GM21360 (cell line): ENCODE data around the gene GALNT17.

Source experiments
- ATAC-seq: cut with Tn5 transposase; IDR thresholded peaks from one replicate; pipeline ENCODE4 v1.9.1; 2021; ENCODE audit warnings: mild to moderate bottlenecking, moderate library complexity; ENCODE audit not compliant: unreplicated experiment

The GALNT17 gene

DNA sequence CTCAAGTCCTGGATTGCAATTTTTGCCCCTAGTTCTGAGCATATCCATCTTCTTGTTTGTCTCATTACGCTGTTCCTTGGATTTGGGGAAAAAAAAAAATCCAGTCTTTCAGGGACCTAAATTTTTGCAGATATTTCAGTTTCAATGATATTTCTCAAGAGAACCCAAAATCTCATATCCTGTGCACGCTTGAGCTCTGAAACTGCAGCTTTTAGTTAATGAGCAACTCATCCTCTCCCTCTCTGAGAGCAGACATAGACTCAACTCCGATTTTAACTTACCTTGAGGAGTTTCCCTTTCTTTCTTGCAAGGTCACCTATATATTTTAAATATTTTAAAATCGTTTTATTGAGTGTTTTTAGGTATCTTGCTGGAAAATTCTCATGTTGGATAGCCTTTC, 200.3 kb downstream of the GALNT17 start:
- ATAC-seq, result no peak

DNA sequence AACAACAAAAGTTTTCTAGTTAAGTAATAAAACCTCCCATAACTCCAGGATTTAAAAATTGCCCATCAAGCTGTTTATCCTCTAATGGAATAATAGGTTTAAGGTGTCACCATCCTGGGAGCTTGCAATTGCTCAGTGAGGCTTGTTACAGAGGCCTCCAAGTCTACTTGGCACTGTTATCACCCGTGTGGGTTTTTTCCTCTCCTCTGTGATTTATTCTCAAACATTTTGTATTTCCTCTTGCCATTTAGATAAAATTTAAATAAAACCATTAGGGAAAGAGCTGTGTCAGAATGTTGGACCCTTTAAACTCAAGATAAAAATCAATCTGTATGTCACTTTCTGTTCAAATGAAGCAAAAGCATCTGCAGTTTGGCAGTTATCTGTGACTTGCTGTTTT, 202.6 kb downstream of the GALNT17 start:
- ATAC-seq, result no peak

DNA sequence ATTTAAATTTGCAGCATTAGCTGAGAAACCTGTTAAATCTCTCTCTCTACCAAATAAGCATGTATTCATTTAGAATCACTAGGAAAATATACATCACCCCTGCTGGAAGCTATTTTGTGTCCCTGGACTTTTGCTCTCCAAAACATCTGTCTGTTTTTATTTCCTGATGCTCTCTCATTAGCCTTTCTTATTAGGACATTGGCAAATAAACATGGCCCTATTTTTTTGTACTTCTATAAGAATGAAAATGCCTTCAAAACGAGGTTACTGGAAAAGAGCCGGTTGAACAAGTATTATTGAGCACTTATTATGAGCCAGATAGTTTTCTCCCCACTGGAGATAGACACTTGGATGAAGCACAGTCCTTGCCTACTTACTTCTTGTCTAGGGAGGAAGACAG, 206.9 kb downstream of the GALNT17 start:
- ATAC-seq, result no peak

DNA sequence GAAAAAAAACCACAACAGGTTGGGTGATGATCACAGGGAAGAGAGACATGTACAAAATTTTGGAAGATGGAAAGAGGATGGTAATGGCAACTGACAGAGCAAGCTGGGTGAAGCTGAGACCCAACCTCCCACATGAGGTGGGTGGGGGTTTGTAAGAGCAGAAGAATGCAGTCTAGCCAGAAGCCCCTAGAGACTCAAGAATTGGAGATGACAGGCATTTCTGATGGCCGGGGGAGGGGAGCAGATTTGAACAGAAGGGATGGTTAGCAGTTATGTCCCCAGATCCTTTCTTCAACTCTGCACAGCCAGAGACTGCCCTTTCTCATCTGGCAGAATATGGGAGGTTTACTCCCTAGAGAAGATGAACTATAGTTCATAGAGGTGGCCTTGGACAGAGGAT, 208.0 kb downstream of the GALNT17 start:
- ATAC-seq, result no peak

DNA sequence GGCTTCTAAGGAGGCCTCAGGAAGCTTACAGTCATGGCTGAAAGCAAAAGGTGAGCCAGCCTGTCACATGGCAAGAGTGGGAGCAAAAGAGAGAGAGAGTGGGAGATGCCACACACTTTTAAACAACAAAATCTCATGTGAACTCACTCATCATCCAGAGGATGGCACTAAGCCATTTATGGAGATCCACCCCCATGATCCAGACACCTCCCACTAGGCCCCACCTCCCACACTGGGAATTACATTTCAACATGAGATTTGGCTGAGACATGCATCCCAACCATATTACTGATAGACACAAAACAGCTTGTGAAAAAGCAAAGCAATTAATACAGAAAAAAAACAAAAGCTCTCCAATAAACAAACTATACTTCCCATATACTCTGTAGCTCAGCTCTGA, 210.3 kb downstream of the GALNT17 start:
- no peak for ATAC-seq

DNA sequence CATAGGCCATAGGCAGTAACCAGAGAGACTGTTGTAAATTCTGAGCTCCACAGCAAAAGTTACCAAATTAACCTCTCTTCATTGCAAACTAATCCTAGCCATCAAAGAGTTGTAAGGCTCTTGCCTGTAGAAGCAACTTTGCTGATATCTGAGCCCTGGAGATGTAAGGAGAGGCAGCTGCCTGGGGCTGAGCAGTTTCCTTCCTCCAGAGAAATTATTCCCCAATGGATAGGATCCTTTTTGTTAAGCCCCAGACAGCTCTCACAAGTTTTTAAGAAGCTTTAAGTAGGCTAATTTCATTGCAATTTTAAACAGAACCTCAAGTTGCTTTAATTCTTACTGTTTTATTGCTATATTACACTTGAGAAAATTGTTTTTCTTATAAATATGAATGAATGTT, 211.1 kb downstream of the GALNT17 start:
- ATAC-seq, result no peak

DNA sequence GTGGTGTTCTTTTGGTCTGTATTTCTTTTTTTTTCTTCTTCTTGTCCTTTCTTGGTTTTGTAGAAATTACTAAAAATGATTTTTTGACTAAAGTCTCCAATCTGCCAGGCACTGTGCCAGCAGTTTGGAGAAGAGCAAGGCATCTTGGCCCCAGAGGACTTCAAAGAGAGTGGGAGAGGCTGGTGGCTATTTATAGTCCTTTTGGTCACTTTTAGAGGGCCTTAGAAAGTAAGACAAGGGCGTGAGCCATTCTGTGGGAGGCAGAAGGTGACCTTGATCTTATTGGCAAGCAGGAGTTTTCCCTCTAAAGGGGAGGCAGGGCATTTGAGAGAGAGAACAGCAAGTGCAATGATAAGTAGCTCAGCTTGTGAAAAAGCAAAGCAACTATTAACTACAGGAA, 211.9 kb downstream of the GALNT17 start:
- ATAC-seq, result no peak

DNA sequence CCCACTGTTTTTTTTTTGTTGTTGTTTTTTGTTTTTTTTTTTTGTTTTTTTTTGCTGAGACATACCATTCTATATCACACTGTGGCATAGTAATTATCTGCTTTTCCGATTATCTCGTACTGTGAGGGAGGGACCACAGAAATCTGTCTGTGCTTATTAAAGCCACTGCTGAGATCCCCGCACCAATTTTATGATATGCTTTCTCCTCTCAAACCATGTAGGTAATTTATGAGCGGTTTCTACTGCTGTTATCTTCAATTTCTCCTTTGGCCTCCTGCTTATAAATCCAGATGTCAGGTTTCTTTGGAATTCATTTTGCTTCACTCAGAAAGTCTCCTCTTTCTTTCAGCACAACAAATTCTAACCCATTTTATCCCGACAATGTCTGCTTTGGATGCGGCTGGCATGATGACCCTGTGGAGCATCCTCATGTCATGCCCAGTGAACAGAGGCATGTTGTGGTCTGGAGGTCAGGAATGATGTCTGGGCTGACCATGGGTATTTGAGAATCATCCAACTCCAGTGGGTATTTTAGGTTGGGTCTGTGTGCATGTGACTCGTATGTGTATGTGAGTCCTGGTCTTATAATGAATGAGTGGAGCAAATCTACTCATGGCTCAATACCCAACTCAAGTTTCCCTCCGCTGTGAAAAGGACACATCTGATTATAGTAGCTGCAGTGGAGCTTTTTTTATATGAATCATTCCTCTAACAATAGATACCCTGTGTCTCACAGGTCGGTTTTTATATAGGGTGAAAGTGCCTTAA, 213.4 kb downstream of the GALNT17 start:
- no peak for ATAC-seq

DNA sequence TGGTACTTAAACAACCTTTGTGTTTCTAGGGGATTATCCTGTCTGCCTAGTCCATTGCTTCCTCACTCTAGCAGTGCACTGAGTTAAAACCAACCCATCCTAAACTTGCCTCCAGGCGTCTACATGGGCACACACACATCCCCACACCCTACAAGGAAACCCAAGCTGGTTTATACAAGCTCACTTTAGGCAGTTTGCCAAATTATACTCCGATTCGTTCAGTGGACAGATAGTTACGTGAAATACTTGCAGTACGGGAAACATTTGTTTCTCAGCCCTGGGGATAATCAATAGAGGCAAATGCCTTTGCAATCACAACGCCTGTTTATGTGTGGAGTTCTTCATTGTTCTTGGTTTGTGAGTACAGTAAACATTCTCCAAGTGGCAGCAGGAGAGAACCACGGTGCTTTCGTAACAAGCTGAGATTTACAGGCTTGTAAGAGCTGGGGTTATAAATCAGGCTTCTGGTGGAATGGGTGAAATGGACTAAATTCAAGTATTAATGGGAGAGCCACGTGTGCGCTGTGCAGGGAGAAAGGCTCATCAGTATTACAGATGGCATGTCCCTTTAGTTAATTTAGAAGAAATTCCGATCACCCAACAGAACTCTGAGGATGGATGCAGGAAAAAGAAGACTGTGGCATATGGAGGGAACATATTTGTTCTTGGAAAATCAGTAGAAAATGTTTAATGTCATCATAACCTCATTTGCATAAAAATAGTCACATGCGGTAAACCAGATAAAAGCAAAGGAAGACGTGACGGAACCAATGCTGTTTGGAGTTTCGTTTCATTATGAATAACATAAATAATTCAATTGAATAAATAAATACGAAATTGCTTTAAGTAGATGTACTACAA, 217.1 kb downstream of the GALNT17 start:
- ATAC-seq, result no peak

DNA sequence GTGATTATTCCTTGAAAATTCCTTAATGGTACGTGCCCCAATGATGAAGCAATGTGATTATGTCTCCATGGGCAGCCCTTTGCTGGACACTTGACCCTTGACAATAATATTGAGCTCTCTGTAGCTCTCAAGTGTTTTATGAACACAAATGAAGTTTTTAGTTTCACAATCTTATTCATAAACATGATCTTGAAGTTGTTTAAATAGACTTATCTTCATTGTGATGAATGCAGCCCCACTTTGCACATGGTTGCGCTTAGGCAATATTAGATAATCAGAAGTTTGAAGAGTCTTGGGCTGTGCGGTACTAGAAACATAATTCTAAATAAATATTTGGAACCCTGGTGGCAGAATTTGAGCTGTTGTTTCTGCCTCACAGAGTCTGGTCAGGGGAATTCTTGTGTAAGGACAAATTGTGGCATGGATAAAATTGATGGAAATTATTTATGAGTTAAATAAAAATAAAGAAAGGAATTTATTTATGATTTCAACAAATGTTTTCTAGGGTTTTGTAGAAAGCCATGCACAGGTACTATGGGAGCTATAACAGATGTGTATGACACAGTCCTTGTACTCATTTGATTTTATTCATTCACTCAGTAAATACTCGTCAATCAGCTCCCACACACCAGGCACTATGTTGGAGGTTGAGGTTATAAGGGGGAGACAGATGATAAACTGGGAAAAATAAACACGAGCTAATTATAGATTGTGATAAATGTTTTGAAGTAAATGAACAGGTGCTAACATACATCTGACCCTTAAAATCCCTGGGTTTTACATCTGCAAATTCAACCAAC, 217.9 kb downstream of the GALNT17 start:
- ATAC-seq, result no peak

DNA sequence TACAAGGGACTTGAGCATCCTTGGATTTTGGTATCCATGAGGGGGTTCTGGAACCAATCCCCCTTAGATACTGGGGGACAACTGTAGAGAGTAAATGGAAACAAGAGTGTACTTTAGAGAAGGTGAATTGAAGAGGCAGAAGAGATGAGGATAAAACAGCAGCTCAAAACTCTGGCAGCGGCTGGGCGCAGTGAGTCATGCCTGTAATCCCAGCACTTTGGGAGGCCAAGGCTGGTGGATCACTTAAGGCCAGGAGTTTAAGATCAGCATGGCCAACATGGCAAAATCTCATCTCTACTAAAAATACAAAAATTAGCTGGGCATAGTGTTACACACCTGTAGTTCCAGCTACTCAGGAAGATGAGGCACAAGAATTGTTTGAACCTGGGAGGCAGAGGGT, 218.7 kb downstream of the GALNT17 start:
- ATAC-seq, result no peak

DNA sequence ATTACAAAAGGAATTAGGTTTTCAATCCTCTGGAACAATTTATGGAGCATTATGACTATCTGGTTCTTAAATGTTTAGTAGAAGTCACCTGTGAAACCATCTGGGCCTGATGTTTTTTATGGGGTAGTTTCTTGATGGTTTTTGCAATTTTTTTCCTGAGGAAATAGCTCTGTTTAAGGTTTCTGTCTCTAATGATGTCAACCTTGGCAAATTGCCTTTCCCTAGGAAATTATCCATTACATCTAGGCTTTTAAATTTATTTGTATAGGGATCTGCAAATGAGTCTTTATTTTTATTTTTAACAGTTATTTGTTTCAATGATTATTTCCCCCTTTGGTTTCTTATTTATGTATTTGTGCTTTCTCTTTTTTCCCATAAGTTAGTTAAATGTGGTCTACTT, 222.8 kb downstream of the GALNT17 start:
- ATAC-seq, result no peak

DNA sequence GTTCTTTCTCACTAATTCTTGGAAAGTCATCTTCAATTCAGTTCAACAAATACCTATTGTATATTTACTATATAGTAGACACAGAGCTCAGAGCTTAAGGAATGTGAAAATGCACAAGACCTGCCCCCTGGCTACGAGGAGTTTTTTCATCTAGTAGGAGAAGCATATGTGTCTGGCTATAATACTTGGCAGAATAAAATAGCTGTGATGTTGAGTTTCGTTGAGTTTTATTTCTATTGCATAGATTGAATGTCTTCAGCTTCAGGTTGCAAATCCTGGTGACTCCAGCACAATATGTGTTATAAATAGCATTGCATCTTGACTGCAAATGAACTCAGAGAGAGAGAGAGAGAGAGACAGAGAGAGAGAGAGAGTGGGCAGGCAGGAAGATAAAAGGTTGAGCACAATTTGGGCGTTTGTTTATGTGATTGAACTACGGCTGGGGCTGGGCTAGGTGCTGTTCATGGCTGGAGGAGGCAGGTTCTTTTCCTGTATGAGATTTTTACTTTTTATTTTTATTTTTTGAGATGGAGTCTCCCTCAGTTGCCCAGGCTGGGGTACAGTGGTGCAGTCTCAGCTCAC, 229.6 kb downstream of the GALNT17 start:
- ATAC-seq, result no peak

DNA sequence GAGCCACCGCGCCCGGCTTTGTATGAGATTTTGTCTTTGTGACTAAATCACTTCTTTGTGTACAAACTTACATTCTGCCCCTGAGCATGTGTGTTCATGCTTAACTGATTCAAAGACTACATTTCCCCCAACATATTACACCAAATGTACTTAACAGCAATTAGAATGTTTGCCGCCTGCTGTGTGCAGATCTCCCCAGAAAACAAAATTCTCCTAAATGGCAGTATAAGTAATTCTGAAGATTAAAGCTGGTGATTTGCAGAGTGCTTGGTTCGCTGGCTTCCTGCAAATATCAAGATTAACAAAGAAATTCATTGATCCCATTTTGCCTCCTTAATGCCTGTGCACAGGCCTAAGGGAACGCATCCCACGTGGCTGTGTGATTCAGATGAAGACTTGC, 230.3 kb downstream of the GALNT17 start:
- no peak for ATAC-seq

DNA sequence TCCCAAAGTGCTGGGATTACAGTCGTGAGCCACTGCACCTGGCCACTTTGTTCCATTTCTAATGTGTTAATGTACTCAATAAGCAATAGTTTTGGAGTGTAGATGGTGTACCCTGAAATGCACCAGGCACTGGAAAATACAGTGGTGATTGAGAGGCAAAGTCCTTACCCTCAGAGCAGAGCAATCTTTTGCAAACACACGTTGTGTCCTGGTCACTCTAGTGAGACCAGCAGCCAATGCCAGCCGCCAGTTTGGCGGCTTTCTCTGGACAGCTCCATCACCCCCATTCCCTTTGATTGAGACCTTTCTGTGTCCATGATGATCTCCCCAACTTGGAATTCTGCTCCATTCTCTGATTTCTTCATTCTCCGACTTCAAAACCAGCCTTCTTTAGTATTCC, 231.3 kb downstream of the GALNT17 start:
- no peak for ATAC-seq

DNA sequence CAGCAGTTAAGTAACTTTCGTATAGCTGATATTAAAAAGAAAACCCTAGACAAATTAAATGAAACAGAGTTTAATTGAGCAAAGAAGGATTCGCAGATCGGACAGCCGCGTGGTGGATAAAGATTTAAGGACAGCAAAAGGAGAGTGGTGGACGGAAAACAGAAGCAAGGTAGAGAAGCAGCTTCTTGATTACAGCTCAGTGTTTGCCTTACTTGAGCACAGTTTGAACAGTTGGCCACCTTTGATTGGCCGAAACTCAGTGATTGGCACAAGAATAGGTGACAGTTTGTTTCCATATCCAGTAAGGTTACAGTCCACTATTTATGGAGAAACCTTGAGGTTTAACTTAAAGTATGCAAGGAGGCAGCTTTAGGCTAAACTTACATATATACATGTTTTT, 231.7 kb downstream of the GALNT17 start:
- no peak for ATAC-seq

DNA sequence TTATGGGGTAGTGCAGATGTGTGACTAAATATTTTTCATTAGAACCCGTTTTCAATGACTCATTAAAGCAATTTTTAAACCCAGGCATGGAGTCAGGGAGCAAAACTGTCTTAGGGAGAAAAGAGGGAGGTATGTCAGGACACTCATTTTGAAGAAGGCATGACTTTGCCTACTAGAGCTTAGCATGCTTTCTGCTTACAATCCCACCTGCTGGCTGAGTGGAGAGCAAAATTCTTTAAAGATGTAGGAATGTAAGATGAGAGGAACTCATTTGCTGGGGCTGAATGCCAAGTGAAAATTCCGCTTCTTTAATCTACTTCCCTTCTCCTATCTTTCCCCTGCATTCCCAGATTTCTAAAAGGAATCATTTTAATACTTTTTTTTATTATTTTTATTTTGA, 232.6 kb downstream of the GALNT17 start:
- no peak for ATAC-seq

DNA sequence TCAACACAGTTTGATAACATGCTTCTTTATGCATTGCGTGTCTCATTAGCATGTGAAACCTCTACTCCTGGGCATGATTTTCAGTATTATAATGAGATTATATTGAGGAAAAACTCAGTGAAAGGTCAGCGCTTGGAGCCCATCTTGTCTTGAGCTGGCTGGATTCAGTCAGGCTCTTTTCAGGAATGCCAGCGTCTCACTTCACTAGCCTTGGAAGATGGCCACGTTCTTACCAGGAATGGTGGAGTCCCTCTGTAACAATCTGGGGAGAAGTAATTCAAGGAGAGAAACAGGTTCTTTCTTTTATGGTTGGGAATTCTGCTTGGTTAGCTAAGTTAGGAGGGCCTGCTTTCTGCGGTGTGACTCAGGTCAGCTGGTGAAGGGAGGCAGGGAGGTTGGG, 241.0 kb downstream of the GALNT17 start:
- ATAC-seq, result no peak

DNA sequence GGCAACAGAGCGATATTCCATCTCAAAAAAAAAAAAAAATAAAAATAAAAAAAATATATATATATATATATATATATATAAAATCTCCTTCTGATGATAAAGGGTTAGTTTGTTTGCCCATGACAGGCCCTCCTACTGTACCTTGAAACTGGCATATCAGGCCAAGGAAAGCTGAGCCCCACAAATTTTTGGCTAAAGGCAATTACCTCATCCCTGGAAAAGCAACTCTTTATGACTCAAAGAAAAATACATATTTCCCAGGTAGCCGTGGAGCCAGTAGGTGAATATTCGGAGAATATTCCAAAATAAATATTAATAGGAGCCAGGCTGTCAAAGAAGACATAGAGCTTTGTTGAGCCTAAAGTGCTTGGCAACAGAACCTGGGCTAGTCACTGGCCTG, 245.1 kb downstream of the GALNT17 start:
- no peak for ATAC-seq

DNA sequence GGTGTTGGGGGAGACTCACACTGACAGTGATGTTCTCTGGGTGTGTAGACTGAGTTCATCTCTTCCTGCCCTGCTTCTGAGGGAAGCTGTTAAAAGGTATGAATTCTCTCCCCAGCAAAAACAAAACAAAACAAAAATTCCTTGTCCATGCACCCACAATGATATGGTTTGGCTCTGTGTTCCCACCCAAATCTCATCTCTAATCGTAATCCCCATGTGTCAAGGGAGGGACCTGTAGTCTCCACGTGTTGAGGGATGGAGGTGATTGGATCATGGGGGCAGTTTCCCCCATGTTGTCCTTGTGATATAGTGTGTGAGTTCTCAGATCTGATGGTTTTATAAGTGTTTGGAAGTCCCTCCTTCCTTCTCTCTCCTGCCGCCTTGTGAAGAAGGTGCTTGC, 245.5 kb downstream of the GALNT17 start:
- ATAC-seq, result no peak

DNA sequence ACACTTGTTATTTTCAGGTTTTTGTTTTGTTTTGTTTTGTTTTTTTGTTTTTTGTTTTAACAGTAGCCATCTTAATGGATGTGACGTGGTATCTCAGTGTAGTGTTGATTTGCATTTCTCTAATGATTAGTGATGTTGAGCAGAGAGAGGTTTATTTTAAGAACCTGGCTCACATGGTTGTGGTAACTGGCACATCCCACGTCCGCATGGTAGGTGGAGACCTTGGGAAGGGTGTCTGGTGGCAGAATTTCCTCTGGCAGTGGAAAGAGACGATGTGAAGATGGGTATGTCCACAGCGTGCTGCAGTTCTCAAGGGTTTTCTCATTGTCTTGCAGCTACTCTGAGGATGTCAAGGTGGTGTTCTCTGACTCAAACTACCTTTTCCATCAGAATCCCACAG, 252.2 kb downstream of the GALNT17 start:
- no peak for ATAC-seq
